ENCODE measurements around the gene NHLH1.

- TF ChIP-seq, protein P1, sequence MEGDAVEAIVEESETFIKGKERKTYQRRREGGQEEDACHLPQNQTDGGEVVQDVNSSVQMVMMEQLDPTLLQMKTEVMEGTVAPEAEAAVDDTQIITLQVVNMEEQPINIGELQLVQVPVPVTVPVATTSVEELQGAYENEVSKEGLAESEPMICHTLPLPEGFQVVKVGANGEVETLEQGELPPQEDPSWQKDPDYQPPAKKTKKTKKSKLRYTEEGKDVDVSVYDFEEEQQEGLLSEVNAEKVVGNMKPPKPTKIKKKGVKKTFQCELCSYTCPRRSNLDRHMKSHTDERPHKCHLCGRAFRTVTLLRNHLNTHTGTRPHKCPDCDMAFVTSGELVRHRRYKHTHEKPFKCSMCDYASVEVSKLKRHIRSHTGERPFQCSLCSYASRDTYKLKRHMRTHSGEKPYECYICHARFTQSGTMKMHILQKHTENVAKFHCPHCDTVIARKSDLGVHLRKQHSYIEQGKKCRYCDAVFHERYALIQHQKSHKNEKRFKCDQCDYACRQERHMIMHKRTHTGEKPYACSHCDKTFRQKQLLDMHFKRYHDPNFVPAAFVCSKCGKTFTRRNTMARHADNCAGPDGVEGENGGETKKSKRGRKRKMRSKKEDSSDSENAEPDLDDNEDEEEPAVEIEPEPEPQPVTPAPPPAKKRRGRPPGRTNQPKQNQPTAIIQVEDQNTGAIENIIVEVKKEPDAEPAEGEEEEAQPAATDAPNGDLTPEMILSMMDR (IDR thresholded peaks at IDR 0.05; ENCODE audit: insufficient read depth, low read length, poor library complexity, severe bottlenecking) = no peak
- TF ChIP-seq EZH2phosphoT487 (conservative IDR thresholded peaks at IDR 0.05; ENCODE audit: low read length) = no peak
Measured at GRCh38 chr1:160346958-160347357, 19.9 kb upstream of the NHLH1 start.

Data from SU-DHL-6 (cell line).